ENCODE data around the gene WDTC1. TPM values are rescaled to one million over a fixed set of nuclear protein-coding genes. Genes with fewer than 3 reads are reported as not detected.
A peak's percentile ranks its signal among the peaks of the same experiment; 100 is the strongest.

The WDTC1 gene
- total and polyA plus RNA-seq, 2 of the 8 experiments (the other 6 are each of a cell fraction or from before 2014, with no cell fraction given): 7.5 to 18.7 TPM

DNA sequence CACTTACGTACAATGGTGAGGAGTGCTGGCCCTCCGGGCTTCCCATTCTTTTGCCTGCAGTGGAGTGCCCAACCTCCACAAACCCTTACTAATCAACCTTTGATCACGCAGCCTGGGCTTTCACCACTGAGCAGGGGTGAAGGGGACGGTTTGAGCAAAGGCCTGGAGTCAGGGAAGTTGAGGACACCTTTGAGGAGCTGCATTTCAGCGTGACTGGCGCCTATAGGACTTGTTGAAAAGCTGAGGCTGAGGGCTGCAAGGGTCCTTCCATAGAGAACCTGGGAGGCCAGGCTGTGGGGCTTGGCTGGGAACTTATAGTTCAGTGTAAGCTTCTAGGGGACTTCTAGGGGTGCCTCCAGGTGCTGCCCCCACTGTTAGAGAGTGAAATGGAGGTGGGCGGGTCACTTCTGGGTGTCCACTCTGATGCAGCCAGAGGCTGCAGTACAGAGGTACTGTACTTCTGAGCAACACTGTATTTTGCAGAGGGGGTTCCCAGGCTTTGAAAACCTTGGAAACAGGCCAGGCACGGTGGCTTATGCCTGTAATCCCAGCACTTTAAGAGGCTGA is 117.2 kb downstream of the WDTC1 start:
- peaks cover 0 to 3% of the 10 kb centered on the region in 2 experiments for H4K20me1 ChIP-seq (replicated peaks in 1 of 2; ENCODE audit: control insufficient read depth in 1 of 2, insufficient read depth in 2 of 2, low read length in 2 of 2)
- no peak overlapping the region for H3K14ac ChIP-seq (ENCODE audit: insufficient read length)
- no peak overlapping the region for H3K23ac ChIP-seq (ENCODE audit: insufficient read length)
- peak overlapping the region in 1 of 4 experiments; percentile 20; a peak in 2 of 7 replicates for H3K9ac ChIP-seq (replicated peaks in 1 of 4; ENCODE audit: extremely low read depth in 1 of 4, low read depth in 3 of 4, low read length in 3 of 4)
- no peak overlapping the region; the same call in 1 of the 2 replicates for H2BK12ac ChIP-seq (ENCODE audit: low read depth, low read length)
- H2AK5ac ChIP-seq (ENCODE audit: low read depth, low read length): no peak overlapping the region
- no peak overlapping the region for H2BK15ac ChIP-seq (ENCODE audit: low read length)
- no peak overlapping the region for H3K4ac ChIP-seq (replicated peaks; ENCODE audit: insufficient read length, low read depth, low read length)
- H2BK20ac ChIP-seq (ENCODE audit: low read length): no peak overlapping the region
- H3K18ac ChIP-seq (ENCODE audit: extremely low read depth, low read length): peak overlapping the region; percentile 2; the same call in 1 of the 2 replicates
- H4K91ac ChIP-seq (replicated peaks; ENCODE audit: insufficient read length, low read length): peak overlapping the region; percentile 70
- peaks cover 0 to 8% (median 6%) of the 10 kb centered on the region in 4 experiments; a peak in 5 of 7 replicates for H3K27me3 ChIP-seq (replicated peaks in 1 of 4; ENCODE audit: control insufficient read depth in 3 of 4, extremely low read depth in 1 of 4, insufficient read depth in 3 of 4, low read length in 3 of 4)
- no peak overlapping the region for H2BK5ac ChIP-seq (ENCODE audit: low read depth, low read length)
- CTCF ChIA-PET (ENCODE audit: partially characterized antibody): interaction anchor here (0.7 to 28.8 kb wide), 19 partner anchors 10 to 311 kb away, joined by 3 to 625 read pairs (median 5); partner anchors contain the start of genes CD164L2, FCN3, GPR3 and MAP3K6
- no peak overlapping the region for H3K27ac ChIP-seq (ENCODE audit: low read depth, low read length)
- peak overlapping the region; percentile 21 for H3K56ac ChIP-seq (replicated peaks; ENCODE audit: insufficient read length, low read depth, low read length)
- peak overlapping the region; percentile 77 to 83 for H3K4me2 ChIP-seq (ENCODE audit: insufficient read depth in 1 of 2, low read depth in 2 of 2, low read length in 2 of 2)
- no peak for FAIRE-seq
- H3K79me1 ChIP-seq (ENCODE audit: low read depth, low read length): no peaks in the 10 kb centered on the region
- no peak for DNase-seq (ENCODE audit: low read depth in 1 of 2, low spot score in 2 of 2)
- TF ChIP-seq KDM5A (IDR thresholded peaks at IDR 0.05; ENCODE audit: low read length): no peak
- TF ChIP-seq SP1 (IDR thresholded peaks at IDR 0.05; ENCODE audit: low read depth, low read length): peak; percentile 32; the same call in 1 of the 2 replicates
- 0 out of 4 replicates have a peak, but pooled peaks of 1 of the 2 experiments have one; percentile 18 for TF ChIP-seq HDAC2 (IDR thresholded peaks at IDR 0.05; ENCODE audit: borderline replicate concordance in 1 of 2, low read depth in 2 of 2, low read length in 2 of 2)
- H4K5ac ChIP-seq (ENCODE audit: insufficient read length, low read depth, low read length): peak overlapping the region; percentile 61
- H2BK120ac ChIP-seq (replicated peaks; ENCODE audit: low read depth, low read length): no peak overlapping the region
- H3K36me3 ChIP-seq (ENCODE audit: control insufficient read depth in 2 of 4, insufficient read depth in 4 of 4, low read length in 3 of 4): 0 out of 8 replicates have a peak, but pooled peaks cover 0 to 3% (median 0%) of the 10 kb centered on the region in 4 experiments
- H4K8ac ChIP-seq (ENCODE audit: extremely low read depth, insufficient read depth, low read length): peak overlapping the region; percentile 59
- H3K4me1 ChIP-seq (replicated peaks in 1 of 4; ENCODE audit: control insufficient read depth in 3 of 4, insufficient read depth in 4 of 4, low read length in 3 of 4): peaks cover 0 to 20% (median 8%) of the 10 kb centered on the region in 4 experiments; a peak in 6 of 7 replicates
- H3K79me2 ChIP-seq (ENCODE audit: control insufficient read depth in 1 of 2, insufficient read depth in 2 of 2, low read length in 2 of 2): peaks cover 0 to 4% of the 10 kb centered on the region in 2 experiments; a peak in 1 of 4 replicates
- POLR2A ChIA-PET (ENCODE audit: partially characterized antibody): interaction anchor here (0.7 to 10.9 kb wide), 14 partner anchors 9 to 255 kb away, joined by 3 to 101 read pairs (median 4); partner anchors contain the start of genes MAP3K6, SYTL1 and TMEM222
- no peak overlapping the region for H2AFZ ChIP-seq (ENCODE audit: low read length)
- peak overlapping the region; percentile 47 to 63 (median 51) for H3K4me3 ChIP-seq (ENCODE audit: extremely low read depth in 1 of 4, insufficient read depth in 2 of 4, low read depth in 3 of 4, low read length in 4 of 4)
- no peaks in the 10 kb centered on the region for H3K9me3 ChIP-seq (ENCODE audit: insufficient read depth in 2 of 2, low read depth in 1 of 2, low read length in 1 of 2)
- H3K23me2 ChIP-seq (ENCODE audit: low read depth, low read length): peaks cover 23% of the 10 kb centered on the region
- WGBS, 2 experiments (ENCODE audit: extremely low coverage in 1 of 2, insufficient coverage in 1 of 2, insufficient read length in 1 of 2, insufficient replicate concordance in 2 of 2, low coverage in 1 of 2, low lambda C conversion rate in 2 of 2, missing lambda C conversion rate in 1 of 2): 21% methylated on average over 8 of the region's 8 CpGs; no CpG with 5 or more reads in 1 of the 2 experiments
